ENCODE data around the gene NKTR.

DNA sequence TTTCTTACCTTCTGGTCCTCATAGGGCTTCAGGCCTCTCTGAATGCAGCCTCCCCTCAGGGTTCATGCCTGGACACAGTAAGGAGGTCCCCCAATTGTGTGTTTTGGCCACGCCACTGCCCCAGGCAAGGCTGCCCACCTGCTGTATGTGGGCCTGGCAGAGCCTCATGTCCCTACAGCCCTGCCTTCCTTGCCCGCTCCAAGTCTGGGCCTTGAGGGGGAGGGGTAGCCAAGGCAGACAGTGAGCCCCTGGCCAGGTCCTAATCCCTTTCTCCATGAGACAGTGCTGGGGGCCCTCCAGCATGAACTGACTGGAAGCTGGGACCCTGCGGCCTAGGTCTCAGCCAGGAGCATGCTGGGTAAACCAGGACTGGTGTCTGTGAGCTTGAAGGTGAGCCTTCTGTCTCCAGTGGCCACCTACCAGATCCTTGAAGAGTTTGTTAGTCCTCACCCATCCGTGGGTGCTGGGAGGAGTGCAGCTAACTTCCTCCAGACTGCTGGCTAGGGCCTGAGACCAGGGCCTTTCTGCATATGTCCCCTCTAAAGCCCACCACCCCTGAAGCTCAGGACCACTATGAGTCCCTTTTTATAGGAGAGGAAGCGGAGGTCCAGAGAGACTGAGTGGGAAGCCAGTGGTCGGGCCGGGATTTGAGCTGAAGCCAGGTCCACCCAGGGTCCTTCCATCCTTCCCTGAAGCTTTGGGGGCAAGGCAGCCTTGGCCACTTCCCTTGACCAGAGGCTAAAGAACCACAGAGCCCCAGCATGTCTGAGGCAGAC, 61.7 kb downstream of the NKTR start:
- TF ChIP-seq, protein P1, sequence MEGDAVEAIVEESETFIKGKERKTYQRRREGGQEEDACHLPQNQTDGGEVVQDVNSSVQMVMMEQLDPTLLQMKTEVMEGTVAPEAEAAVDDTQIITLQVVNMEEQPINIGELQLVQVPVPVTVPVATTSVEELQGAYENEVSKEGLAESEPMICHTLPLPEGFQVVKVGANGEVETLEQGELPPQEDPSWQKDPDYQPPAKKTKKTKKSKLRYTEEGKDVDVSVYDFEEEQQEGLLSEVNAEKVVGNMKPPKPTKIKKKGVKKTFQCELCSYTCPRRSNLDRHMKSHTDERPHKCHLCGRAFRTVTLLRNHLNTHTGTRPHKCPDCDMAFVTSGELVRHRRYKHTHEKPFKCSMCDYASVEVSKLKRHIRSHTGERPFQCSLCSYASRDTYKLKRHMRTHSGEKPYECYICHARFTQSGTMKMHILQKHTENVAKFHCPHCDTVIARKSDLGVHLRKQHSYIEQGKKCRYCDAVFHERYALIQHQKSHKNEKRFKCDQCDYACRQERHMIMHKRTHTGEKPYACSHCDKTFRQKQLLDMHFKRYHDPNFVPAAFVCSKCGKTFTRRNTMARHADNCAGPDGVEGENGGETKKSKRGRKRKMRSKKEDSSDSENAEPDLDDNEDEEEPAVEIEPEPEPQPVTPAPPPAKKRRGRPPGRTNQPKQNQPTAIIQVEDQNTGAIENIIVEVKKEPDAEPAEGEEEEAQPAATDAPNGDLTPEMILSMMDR (IDR thresholded peaks at IDR 0.05): no peak
- TF ChIP-seq POLR2A (IDR thresholded peaks at IDR 0.05): no peak
